Endothelial cell of umbilical vein (primary cell): ENCODE results near the gene SMARCA2. TPM values are rescaled to one million over a fixed set of nuclear protein-coding genes. Genes with fewer than 3 reads are reported as not detected.

ENCODE experiments used
- BruUV-seq: library from RNA; stranded (reverse); fragments of 400-500 nt; replicated peaks from 2 replicates; lab custom pipeline; 2021; lab: Mats Ljungman, UMichigan
- CTCF ChIA-PET: fragments of 300-600, 350-600 bp; sonication (Branson Sonifier 250); formaldehyde crosslinking; loops from one replicate; lab custom pipeline; 2021; ENCODE audit warnings: antibody characterized with exemption, inconsistent platforms; lab: Charles Lee
- POLR2A ChIA-PET: fragments of 300-600, 350-600 bp; sonication (Branson Sonifier 250); formaldehyde crosslinking; loops from one replicate; lab custom pipeline; 2021; ENCODE audit warnings: antibody characterized with exemption, inconsistent platforms; lab: Charles Lee
- DNase-seq: peaks from one replicate; pipeline ENCODE4 v3.0.0-alpha.2; 2011; ENCODE audit warnings: low read depth, low spot score
- FAIRE-seq: peaks from 2 replicates; lab custom pipeline; 2011; peaks lifted over from hg19 to GRCh38; lab: Jason Lieb, UNC
- H2AFZ ChIP-seq: 2 replicates; pipeline ENCODE4 v1.6.0; 2012; ENCODE audit warnings: low read depth, low read length, control low read depth, inconsistent platforms
- H3K27ac ChIP-seq: 2 replicates; pipeline ENCODE4 v1.5.1; 2011; ENCODE audit warnings: low read depth, mild to moderate bottlenecking, control low read depth, low read length, moderate library complexity; ENCODE audit not compliant: insufficient read depth
- H3K27me3 ChIP-seq, 2 experiments: 2 replicates each; pipeline versions ENCODE4 v1.6.0 to v1.6.1; 2011; ENCODE audit warnings: low read length in 2 of 2, mixed read lengths in 1 of 2; ENCODE audit not compliant: control insufficient read depth in 2 of 2, insufficient read depth in 2 of 2
- H3K36me3 ChIP-seq, 2 experiments: 2 replicates in 1 of 2; 3 replicates in 1 of 2; pipeline ENCODE4 v1.5.1; 2011; ENCODE audit warnings: low read length in 2 of 2, mild to moderate bottlenecking in 1 of 2, moderate library complexity in 1 of 2; ENCODE audit not compliant: control insufficient read depth in 2 of 2, insufficient read depth in 2 of 2; ENCODE audit errors: extremely low read depth in 1 of 2
- H3K4me1 ChIP-seq: 3 replicates; pipeline ENCODE4 v1.5.1; 2011; ENCODE audit warnings: mild to moderate bottlenecking, low read length; ENCODE audit not compliant: control insufficient read depth, insufficient read depth; ENCODE audit errors: extremely low read depth
- H3K4me2 ChIP-seq: 2 replicates; pipeline ENCODE4 v1.6.1; 2011; ENCODE audit warnings: low read length, control low read depth, mixed read lengths; ENCODE audit not compliant: insufficient read depth
- H3K4me3 ChIP-seq, 3 experiments: fragments of 200-600 bp in 1 of 3; sonication (generic), shearing (Covaris generic) in 1 of 3; replicated peaks in 1 of 3; 2 replicates each; pipeline ENCODE4 v1.5.1; 2011 to 2016; ENCODE audit warnings: control low read depth in 3 of 3, low read length in 3 of 3, mild to moderate bottlenecking in 2 of 3, inconsistent platforms in 1 of 3, low read depth in 1 of 3, moderate library complexity in 1 of 3; ENCODE audit not compliant: insufficient read depth in 1 of 3
- H3K79me2 ChIP-seq: 2 replicates; pipeline ENCODE4 v1.6.0; 2012; ENCODE audit warnings: low read length, inconsistent platforms; ENCODE audit not compliant: control insufficient read depth, insufficient read depth
- H3K9ac ChIP-seq: replicated peaks from 2 replicates; pipeline ENCODE3; 2011; ENCODE audit warnings: low read length, control low read depth; ENCODE audit not compliant: insufficient read depth; ENCODE audit errors: extremely low read depth
- H3K9me1 ChIP-seq: replicated peaks from 3 replicates; pipeline ENCODE4 v1.6.0; 2011; ENCODE audit warnings: mild to moderate bottlenecking, low read length; ENCODE audit not compliant: control insufficient read depth, insufficient read depth; ENCODE audit errors: extremely low read depth
- H3K9me3 ChIP-seq: replicated peaks from 2 replicates; pipeline ENCODE4 v1.5.1; 2012; ENCODE audit warnings: low read length, inconsistent platforms; ENCODE audit not compliant: control insufficient read depth, insufficient read depth
- H4K20me1 ChIP-seq: replicated peaks from 2 replicates; pipeline ENCODE3; 2011; ENCODE audit warnings: mild to moderate bottlenecking, low read length; ENCODE audit not compliant: control insufficient read depth, insufficient read depth; ENCODE audit errors: extremely low read depth
- CTCF ChIP-seq, 2 donors: IDR thresholded peaks; 1 replicate in 1 of 2; 2 replicates in 1 of 2; pipeline ENCODE4 v1.5.1; 2011; ENCODE audit warnings: low read length in 2 of 2, mild to moderate bottlenecking in 2 of 2, moderate library complexity in 2 of 2, control low read depth in 1 of 2, inconsistent platforms in 1 of 2, low read depth in 1 of 2; ENCODE audit not compliant: insufficient read depth in 1 of 2; ENCODE audit errors: extremely low read depth in 1 of 2
- EZH2 ChIP-seq: IDR thresholded peaks from 2 replicates; pipeline ENCODE4 v1.6.1; 2012; ENCODE audit warnings: borderline replicate concordance, low read depth, mild to moderate bottlenecking, moderate library complexity, low read length, inconsistent platforms; ENCODE audit not compliant: severe bottlenecking
- FOS ChIP-seq: IDR thresholded peaks from 2 replicates; pipeline ENCODE4 v1.6.1; 2011; ENCODE audit warnings: mild to moderate bottlenecking, low read length, moderate library complexity, borderline replicate concordance; ENCODE audit not compliant: insufficient read depth
- GATA2 ChIP-seq: IDR thresholded peaks from 2 replicates; pipeline ENCODE4 v1.7.0; 2011; ENCODE audit warnings: low read depth, mild to moderate bottlenecking, moderate library complexity, mixed read lengths, low read length; ENCODE audit not compliant: insufficient read length, insufficient read depth
- JUN ChIP-seq: IDR thresholded peaks from 2 replicates; pipeline ENCODE4 v1.6.1; 2011; ENCODE audit warnings: borderline replicate concordance, low read depth; ENCODE audit not compliant: insufficient read length, insufficient read depth
- MYC ChIP-seq: IDR thresholded peaks from one replicate; pipeline ENCODE4 v1.6.1; 2011; ENCODE audit warnings: mild to moderate bottlenecking, low read depth, low read length
- POLR2A ChIP-seq: IDR thresholded peaks from 2 replicates; pipeline ENCODE4 v1.6.1; 2012; ENCODE audit warnings: low read depth, mild to moderate bottlenecking, control low read depth, low read length
- POLR2AphosphoS5 ChIP-seq: IDR thresholded peaks from 2 replicates; pipeline ENCODE4 v1.6.1; 2012; ENCODE audit warnings: low read depth, mild to moderate bottlenecking, control low read depth, low read length, moderate library complexity; ENCODE audit not compliant: insufficient read depth
- dilution Hi-C: fragments of 300-500 bp; cut with MboI; formaldehyde crosslinking; loops from one replicate; pipeline ENCODE4 v1.15.0; 2019; ENCODE audit warnings: low sequenced_read_pairs; ENCODE audit not compliant: extremely low pct_ligation_motif_present
- intact Hi-C: fragments of 100-400 bp; cut with micrococcal nuclease; formaldehyde crosslinking; loops from one replicate; pipeline ENCODE4 v1.10.0; 2022
- polyA plus RNA-seq, 4 experiments: library from polyadenylated mRNA; depleted of rRNA in 3 of 4; stranded (reverse) in 3 of 4; unstranded in 1 of 4; fragments of >200 nt; gene quantifications; 2 replicates each; pipeline versions ENCODE4 v1.2.1 to v1.2.3, GENCODE V29; 2011 to 2012; ENCODE audit warnings: missing spikeins in 1 of 4
- total RNA-seq: library from RNA; stranded (reverse); gene quantifications from 2 replicates; pipeline ENCODE4 v1.2.3, GENCODE V29; 2021
- TF ChIP-seq, protein P1 (sequence below): IDR thresholded peaks from 2 replicates; pipeline ENCODE4 v1.6.1; 2011; ENCODE audit not compliant: insufficient read depth, insufficient read length

Gene SMARCA2
- total and polyA plus RNA-seq, 2 donors (not counting 3 experiments of a cell fraction or from before 2014, with no cell fraction given) = 54.5 to 79.9 TPM

GRCh38 chr9:2193552-2193951 lies 178.4 kb downstream of the SMARCA2 start:
- TF ChIP-seq POLR2A (no peak), JUN (no peak), CTCF (IDR thresholded peaks at IDR 0.05; ENCODE audit: extremely low read depth in 1 of 2, insufficient read depth in 1 of 2, low read depth in 1 of 2, low read length in 2 of 2) (no peak), EZH2 (no peak), MYC (no peak), FOS (no peak), POLR2AphosphoS5 (no peak), GATA2 (no peak)
- TF ChIP-seq, protein P1, sequence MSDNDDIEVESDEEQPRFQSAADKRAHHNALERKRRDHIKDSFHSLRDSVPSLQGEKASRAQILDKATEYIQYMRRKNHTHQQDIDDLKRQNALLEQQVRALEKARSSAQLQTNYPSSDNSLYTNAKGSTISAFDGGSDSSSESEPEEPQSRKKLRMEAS = no peak
- H3K4me1 ChIP-seq = no peaks in the 10 kb centered on the region
- intact Hi-C loops (no loop called here), dilution Hi-C loops (no loop called here)
- no TSS peak for BruUV-seq
- no peaks in the 10 kb centered on the region for H3K9me3 ChIP-seq
- no peaks in the 10 kb centered on the region for H3K27me3 ChIP-seq
- peaks cover 5 to 14% of the 10 kb centered on the region in 2 experiments for H3K36me3 ChIP-seq
- H3K9me1 ChIP-seq = no peaks in the 10 kb centered on the region
- no peaks in the 10 kb centered on the region for H3K79me2 ChIP-seq
- FAIRE-seq (no peak), DNase-seq (no peak)
- H3K4me2 ChIP-seq = no peak overlapping the region
- H3K9ac ChIP-seq = no peak overlapping the region
- no peak overlapping the region for H2AFZ ChIP-seq
- POLR2A ChIA-PET = no interaction called here
- H4K20me1 ChIP-seq = no peaks in the 10 kb centered on the region
- CTCF ChIA-PET = no interaction called here
- H3K4me3 ChIP-seq = no peak overlapping the region
- H3K27ac ChIP-seq = no peak overlapping the region
